M059J (cell line): ENCODE data around the gene ADGRG2. TPM values are rescaled to one million over a fixed set of nuclear protein-coding genes. Genes with fewer than 3 reads are reported as not detected.
"Not testable (repeated sequence)": the region's sequence is repeated elsewhere in the genome, so short reads cannot be mapped to it uniquely, and the experiment has no call there.

ENCODE experiments used
- DNase-seq: peaks from one replicate; pipeline ENCODE4 v3.0.0-alpha.2; 2012; ENCODE audit warnings: low read depth
- total RNA-seq: library from RNA; depleted of rRNA; stranded (reverse); fragments of >200 nt; shearing (Covaris generic); gene quantifications from 2 replicates; pipeline ENCODE4 v1.2.3, GENCODE V29; 2014

ADGRG2 gene
- total RNA-seq, 1 experiment from 2014 or later: not detected

- no peak for DNase-seq
These were observed 36.0 kb downstream of the ADGRG2 start for GRCh38 chrX:19086102-19086772.

- no peak for DNase-seq
These were observed 36.6 kb downstream of the ADGRG2 start for GRCh38 chrX:19085666-19086065.

GRCh38 chrX:19075754-19076153 is 46.5 kb downstream of the ADGRG2 start:
- DNase-seq: no peak

- no peak for DNase-seq
These were observed 49.9 kb downstream of the ADGRG2 start for GRCh38 chrX:19072372-19072771.

- no peak for DNase-seq
These were observed 51.7 kb downstream of the ADGRG2 start for GRCh38 chrX:19070555-19070994.

GRCh38 chrX:19066987-19067386 is 55.3 kb downstream of the ADGRG2 start:
- not testable (repeated sequence) for DNase-seq

- no peak for DNase-seq
These were observed 56.7 kb downstream of the ADGRG2 start for GRCh38 chrX:19065535-19065934.

GRCh38 chrX:19064175-19064574 is 58.1 kb downstream of the ADGRG2 start:
- no peak for DNase-seq

GRCh38 chrX:19063030-19063429 is 59.2 kb downstream of the ADGRG2 start:
- DNase-seq: peak; percentile 33

GRCh38 chrX:19059067-19059466 is 63.2 kb downstream of the ADGRG2 start:
- no peak for DNase-seq

GRCh38 chrX:19057856-19058255 is 64.4 kb downstream of the ADGRG2 start:
- no peak for DNase-seq

- DNase-seq: no peak
These were observed 73.2 kb downstream of the ADGRG2 start for GRCh38 chrX:19049110-19049509.

- DNase-seq: peak; percentile 67
These were observed 75.7 kb downstream of the ADGRG2 start for GRCh38 chrX:19046343-19047215.

GRCh38 chrX:19040373-19040772 is 81.9 kb downstream of the ADGRG2 start:
- DNase-seq: no peak

- DNase-seq: no peak
These were observed 88.2 kb downstream of the ADGRG2 start for GRCh38 chrX:19034025-19034424.

- DNase-seq: no peak
These were observed 91.5 kb downstream of the ADGRG2 start for GRCh38 chrX:19030805-19031204.

GRCh38 chrX:19028560-19028959 is 93.7 kb downstream of the ADGRG2 start:
- DNase-seq: no peak

- DNase-seq: no peak
These were observed 97.9 kb downstream of the ADGRG2 start for GRCh38 chrX:19024366-19024765.

GRCh38 chrX:19019996-19020395 is 102.3 kb downstream of the ADGRG2 start:
- no peak for DNase-seq

GRCh38 chrX:19017271-19017670 is 105.0 kb downstream of the ADGRG2 start:
- peak; percentile 14 for DNase-seq

- DNase-seq: peak; percentile 24
These were observed 105.7 kb downstream of the ADGRG2 start for GRCh38 chrX:19016614-19017013.

- DNase-seq: no peak
These were observed 114.4 kb downstream of the ADGRG2 start for GRCh38 chrX:19007868-19008267.

- no peak for DNase-seq
These were observed 115.3 kb downstream of the ADGRG2 start for GRCh38 chrX:19007011-19007410.
